H9 (cell line): Measurements from ENCODE around the gene RTL9. TPM values are rescaled to one million over a fixed set of nuclear protein-coding genes. Genes with fewer than 3 reads are reported as not detected.

Source experiments
- DNase-seq: peaks from one replicate; pipeline ENCODE4 v3.0.0-alpha.2; 2017
- H2AFZ ChIP-seq: one replicate; pipeline ENCODE4 v1.6.1; 2013; ENCODE audit warnings: mild to moderate bottlenecking, low read length, control low read depth, moderate library complexity
- H2AK5ac ChIP-seq: 2 replicates; pipeline ENCODE4 v1.6.1; 2013; ENCODE audit warnings: low read length, control low read depth, mixed read lengths; ENCODE audit not compliant: insufficient read length
- H2BK120ac ChIP-seq: one replicate; pipeline ENCODE4 v1.6.1; 2013; ENCODE audit warnings: low read depth, mild to moderate bottlenecking, low read length, control low read depth, inconsistent platforms; ENCODE audit not compliant: poor library complexity, severe bottlenecking
- H2BK12ac ChIP-seq: 2 replicates; pipeline ENCODE4 v1.6.1; 2013; ENCODE audit warnings: low read length, control low read depth, mixed read lengths, low read depth; ENCODE audit not compliant: insufficient read length
- H2BK15ac ChIP-seq: 2 replicates; pipeline ENCODE4 v1.6.1; 2013; ENCODE audit warnings: low read depth, low read length, control low read depth
- H2BK20ac ChIP-seq: one replicate; pipeline ENCODE4 v1.6.1; 2013; ENCODE audit warnings: low read depth, mild to moderate bottlenecking, low read length, control low read depth, inconsistent platforms; ENCODE audit not compliant: poor library complexity, severe bottlenecking
- H2BK5ac ChIP-seq: 2 replicates; pipeline ENCODE4 v1.6.1; 2013; ENCODE audit warnings: low read length, control low read depth, mixed read lengths; ENCODE audit not compliant: insufficient read length
- H3K14ac ChIP-seq: 2 replicates; pipeline ENCODE4 v1.6.1; 2013; ENCODE audit warnings: low read length, control low read depth; ENCODE audit not compliant: insufficient read depth
- H3K18ac ChIP-seq: 2 replicates; pipeline ENCODE4 v1.6.1; 2013; ENCODE audit warnings: low read depth, mild to moderate bottlenecking, mixed read lengths, low read length, control low read depth; ENCODE audit not compliant: insufficient read length
- H3K23ac ChIP-seq: 2 replicates; pipeline ENCODE4 v1.6.1; 2013; ENCODE audit warnings: low read length, control low read depth, mixed read lengths, low read depth; ENCODE audit not compliant: insufficient read length
- H3K23me2 ChIP-seq: 2 replicates; pipeline ENCODE4 v1.6.1; 2013; ENCODE audit warnings: low read depth, mild to moderate bottlenecking, mixed read lengths, low read length, control low read depth; ENCODE audit not compliant: insufficient read length, poor library complexity, severe bottlenecking
- H3K27ac ChIP-seq: 2 replicates; pipeline ENCODE4 v1.5.1; 2013; ENCODE audit warnings: low read length, control low read depth, mixed read lengths, low read depth; ENCODE audit not compliant: insufficient read length
- H3K27me3 ChIP-seq: 2 replicates; pipeline ENCODE4 v1.6.1; 2013; ENCODE audit warnings: low read length, control low read depth, inconsistent platforms; ENCODE audit not compliant: insufficient read depth
- H3K4ac ChIP-seq: 2 replicates; pipeline ENCODE4 v1.6.1; 2013; ENCODE audit warnings: low read depth, mild to moderate bottlenecking, control low read depth, inconsistent platforms, low read length, moderate library complexity
- H3K4me1 ChIP-seq: 2 replicates; pipeline ENCODE4 v1.6.1; 2013; ENCODE audit warnings: low read length, control low read depth, inconsistent platforms; ENCODE audit not compliant: insufficient read depth
- H3K4me2 ChIP-seq: 2 replicates; pipeline ENCODE4 v1.6.1; 2013; ENCODE audit warnings: low read length, control low read depth, mixed read lengths; ENCODE audit not compliant: insufficient read length, insufficient read depth
- H3K56ac ChIP-seq: 2 replicates; pipeline ENCODE4 v1.6.1; 2013; ENCODE audit warnings: low read depth, mild to moderate bottlenecking, mixed read lengths, low read length, control low read depth; ENCODE audit not compliant: insufficient read length
- H3K79me1 ChIP-seq: 2 replicates; pipeline ENCODE4 v1.6.1; 2013; ENCODE audit warnings: low read depth, mild to moderate bottlenecking, moderate library complexity, low read length, control low read depth, inconsistent platforms; ENCODE audit not compliant: insufficient read depth, poor library complexity, severe bottlenecking
- H3K79me2 ChIP-seq: 2 replicates; pipeline ENCODE4 v1.6.1; 2013; ENCODE audit warnings: low read length, control low read depth, inconsistent platforms; ENCODE audit not compliant: insufficient read depth
- H3K9ac ChIP-seq: 2 replicates; pipeline ENCODE4 v1.6.1; 2013; ENCODE audit warnings: low read length, control low read depth, mixed read lengths; ENCODE audit not compliant: insufficient read length; ENCODE audit errors: extremely low read depth
- H3K9me3 ChIP-seq: one replicate; pipeline ENCODE4 v1.6.1; 2013; ENCODE audit warnings: low read depth, low read length, inconsistent platforms; ENCODE audit not compliant: control insufficient read depth
- H3T11ph ChIP-seq: one replicate; pipeline ENCODE4 v1.6.1; 2013; ENCODE audit warnings: mild to moderate bottlenecking, low read length, control low read depth, inconsistent platforms
- H4K20me1 ChIP-seq: one replicate; pipeline ENCODE4 v1.6.1; 2013; ENCODE audit not compliant: control insufficient read depth, insufficient read length, insufficient read depth
- H4K5ac ChIP-seq: 2 replicates; pipeline ENCODE4 v1.6.1; 2013; ENCODE audit warnings: low read depth, mild to moderate bottlenecking, mixed read lengths, low read length, control low read depth; ENCODE audit not compliant: insufficient read length
- H4K8ac ChIP-seq: replicated peaks from 2 replicates; pipeline ENCODE4 v1.6.1; 2013; ENCODE audit warnings: low read length, control low read depth, mixed read lengths, low read depth; ENCODE audit not compliant: insufficient read length
- H4K91ac ChIP-seq: 2 replicates; pipeline ENCODE4 v1.6.1; 2013; ENCODE audit warnings: low read depth, mild to moderate bottlenecking, moderate library complexity, mixed read lengths, low read length, control low read depth; ENCODE audit not compliant: insufficient read length
- H3K27ac Mint-ChIP-seq, 3 experiments: 2 replicates in 2 of 3; 3 replicates in 1 of 3; pipeline ENCODE4 v1.8.0; 2020 to 2021; ENCODE audit warnings: mixed read lengths in 3 of 3, mild to moderate bottlenecking in 1 of 3, moderate library complexity in 1 of 3
- H3K27me3 Mint-ChIP-seq: 2 replicates; pipeline ENCODE4 v1.8.0; 2021; ENCODE audit warnings: low read depth, mild to moderate bottlenecking, moderate library complexity, mixed read lengths
- H3K36me3 Mint-ChIP-seq, 3 experiments: 2 replicates in 2 of 3; 3 replicates in 1 of 3; pipeline ENCODE4 v1.8.0; 2020 to 2021; ENCODE audit warnings: low read depth in 3 of 3, mixed read lengths in 3 of 3; ENCODE audit not compliant: insufficient read depth in 1 of 3
- H3K4me1 Mint-ChIP-seq, 2 experiments: 2 replicates each; pipeline ENCODE4 v1.8.0; 2020; ENCODE audit warnings: mixed read lengths in 2 of 2
- H3K4me3 Mint-ChIP-seq, 2 experiments: 2 replicates in 1 of 2; 3 replicates in 1 of 2; pipeline ENCODE4 v1.8.0; 2020 to 2021; ENCODE audit warnings: mild to moderate bottlenecking in 2 of 2, mixed read lengths in 2 of 2, moderate library complexity in 1 of 2
- H3K9me3 Mint-ChIP-seq, 2 experiments: 2 replicates in 1 of 2; 3 replicates in 1 of 2; pipeline ENCODE4 v1.8.0; 2020; ENCODE audit warnings: mild to moderate bottlenecking in 2 of 2, mixed read lengths in 2 of 2, moderate library complexity in 1 of 2
- CTCF ChIP-seq: fragments of 200-600 bp; sonication (generic); conservative IDR thresholded peaks from 3 replicates; pipeline ENCODE4 v1.8.0; 2021; ENCODE audit warnings: antibody characterized with exemption, mild to moderate bottlenecking
- WGBS: extraction: QIAGEN DNeasy Blood & Tissue Kit; methylation state at CpG from one replicate; pipeline ENCODE4 v1.1.7; 2013; ENCODE audit warnings: missing lambda C conversion rate, low lambda C conversion rate, mixed read lengths; ENCODE audit not compliant: insufficient read length; ENCODE audit errors: extremely low coverage; 5-methylcytosine and 5-hydroxymethylcytosine counted together
- total RNA-seq: library from RNA; stranded (reverse); gene quantifications from 2 replicates; pipeline ENCODE4 v1.2.1, GENCODE V29; 2021

RTL9 gene
- total RNA-seq, 1 experiment from 2014 or later = 0.13 TPM

DNA sequence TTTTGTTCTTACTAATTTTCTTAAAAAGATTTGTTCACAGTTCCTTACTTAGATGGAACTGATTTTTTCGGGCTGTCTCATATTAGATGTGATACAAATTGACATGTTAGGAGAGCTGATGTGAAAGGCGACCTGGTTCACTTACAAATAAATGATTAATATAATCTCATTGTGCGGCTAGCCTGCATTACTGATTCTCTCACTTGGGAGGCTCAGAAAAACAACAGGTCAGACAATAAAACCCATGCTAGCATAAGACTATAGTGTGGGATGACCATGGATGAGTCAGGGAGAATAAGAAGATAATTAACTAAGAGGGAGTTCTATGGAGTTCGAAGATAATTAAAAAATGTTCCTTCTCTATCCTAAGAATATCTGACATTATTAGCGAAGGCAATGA lies 40.8 kb downstream of the RTL9 start:
- H3K4me3 Mint-ChIP-seq = no peak overlapping the region
- Histone ChIP-seq H3K56ac (no peak overlapping the region), H4K20me1 (no peaks in the 10 kb centered on the region), H3K79me1 (no peaks in the 10 kb centered on the region), H3K23ac (no peak overlapping the region), H3K18ac (no peak overlapping the region), H4K91ac (no peak overlapping the region), H2AFZ (no peak overlapping the region), H3K79me2 (no peaks in the 10 kb centered on the region), H3K27ac (no peak overlapping the region), H2BK120ac (no peak overlapping the region), H3K4me2 (no peak overlapping the region), H3T11ph (no peak overlapping the region), H3K9me3 (no peaks in the 10 kb centered on the region), H3K14ac (no peak overlapping the region), H3K9ac (no peak overlapping the region), H2BK20ac (no peak overlapping the region), H3K23me2 (no peaks in the 10 kb centered on the region), H4K8ac (no peak overlapping the region), H2AK5ac (no peak overlapping the region), H2BK15ac (no peak overlapping the region), H2BK12ac (no peak overlapping the region), H2BK5ac (no peak overlapping the region), H4K5ac (no peak overlapping the region), H3K27me3 (no peaks in the 10 kb centered on the region), H3K4me1 (no peaks in the 10 kb centered on the region; the same call in 1 of the 2 replicates), H3K4ac (no peak overlapping the region)
- H3K9me3 Mint-ChIP-seq = no peaks in the 10 kb centered on the region
- DNase-seq = no peak
- H3K27ac Mint-ChIP-seq = no peak overlapping the region
- H3K36me3 Mint-ChIP-seq = no peaks in the 10 kb centered on the region
- WGBS = no CpG with 5 or more reads among the region's 5 CpGs
- TF ChIP-seq CTCF = no peak
- H3K27me3 Mint-ChIP-seq = no peaks in the 10 kb centered on the region; the same call in 1 of the 2 replicates
- H3K4me1 Mint-ChIP-seq = peaks cover 20 to 27% of the 10 kb centered on the region in 2 experiments
